NCI-H1105 (cell line): Measurements from ENCODE around the gene ACSS3.

Experiments used
- DNase-seq: peaks from one replicate; lab custom pipeline; 2025; lab: John Stamatoyannopoulos, UW

ACSS3 gene

DNA sequence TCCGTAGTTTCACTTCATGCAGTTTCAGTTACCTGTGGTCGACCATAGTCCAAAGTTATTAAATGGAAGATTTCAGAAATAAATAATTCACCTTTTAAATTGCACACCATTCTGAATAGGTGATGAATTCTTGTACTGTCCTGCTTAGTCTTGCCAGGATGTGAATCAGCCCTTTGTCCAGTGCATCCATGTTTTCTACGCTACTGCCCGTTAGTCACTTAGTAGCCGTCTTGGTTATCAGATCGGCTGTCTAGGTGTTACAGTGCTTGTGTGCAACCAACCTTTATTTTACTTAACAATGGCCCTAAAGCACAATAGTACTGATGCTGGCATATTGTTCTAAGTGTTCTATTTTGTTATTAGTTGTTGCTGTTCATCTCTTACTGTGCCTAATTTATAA, 146.7 kb downstream of the ACSS3 start:
- no peak for DNase-seq

- no peak for DNase-seq
Measured at GRCh38 chr12:81229759-81230158, 151.9 kb downstream of the ACSS3 start.

GRCh38 chr12:81231574-81232368, 153.9 kb downstream of the ACSS3 start:
- DNase-seq: no peak

- DNase-seq: no peak
Measured at GRCh38 chr12:81245458-81245857, 167.6 kb downstream of the ACSS3 start.

DNA sequence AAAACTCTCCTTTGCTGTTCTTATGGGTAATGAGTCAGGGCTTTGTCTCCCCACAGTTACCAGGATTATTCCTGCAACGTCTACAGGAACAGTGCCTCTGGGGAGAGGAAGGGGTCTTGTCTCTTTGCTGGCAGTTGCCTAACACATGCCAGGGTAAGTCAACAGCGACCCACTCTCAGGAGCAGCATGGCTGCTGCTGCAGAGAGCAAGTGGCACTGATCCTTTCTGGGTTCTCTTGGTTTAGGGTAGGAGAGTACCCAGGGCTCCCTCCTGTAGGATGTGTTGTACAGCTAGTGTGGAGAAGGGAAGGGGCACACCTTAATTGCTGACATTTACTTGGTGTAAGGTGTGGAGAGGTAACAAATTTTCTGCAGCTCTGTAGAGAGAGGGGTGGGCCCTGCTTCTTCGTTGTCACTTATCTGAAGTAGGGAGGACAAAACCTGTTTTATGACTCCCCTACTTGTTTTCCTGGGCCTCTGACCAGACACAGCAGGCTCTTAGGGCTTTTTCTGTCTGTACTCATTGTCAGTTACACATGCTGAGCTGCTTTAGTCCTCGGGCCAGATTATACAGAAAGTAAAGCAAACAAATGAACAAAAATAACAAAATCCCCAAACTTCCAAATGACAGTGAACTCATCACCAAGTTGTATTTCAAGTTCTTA, 168.2 kb downstream of the ACSS3 start:
- no peak for DNase-seq

DNA sequence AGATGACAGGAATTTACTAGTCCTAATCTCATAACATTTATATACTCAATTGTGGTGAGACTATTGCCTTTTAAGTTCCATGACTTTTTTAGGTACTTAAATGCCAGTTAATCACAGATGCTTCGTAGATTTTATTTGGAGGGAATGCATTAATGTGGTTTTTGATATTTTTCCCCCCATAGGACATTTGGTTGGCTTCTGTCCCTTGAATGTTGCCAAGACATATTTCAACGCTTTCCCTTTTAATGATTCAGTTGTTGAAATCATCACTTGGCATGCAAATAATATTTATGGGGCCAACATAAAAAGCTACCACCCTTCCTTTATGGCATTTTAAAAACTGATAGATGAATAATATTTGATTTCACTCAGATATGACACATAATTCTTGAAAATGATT, 172.1 kb downstream of the ACSS3 start:
- no peak for DNase-seq

DNA sequence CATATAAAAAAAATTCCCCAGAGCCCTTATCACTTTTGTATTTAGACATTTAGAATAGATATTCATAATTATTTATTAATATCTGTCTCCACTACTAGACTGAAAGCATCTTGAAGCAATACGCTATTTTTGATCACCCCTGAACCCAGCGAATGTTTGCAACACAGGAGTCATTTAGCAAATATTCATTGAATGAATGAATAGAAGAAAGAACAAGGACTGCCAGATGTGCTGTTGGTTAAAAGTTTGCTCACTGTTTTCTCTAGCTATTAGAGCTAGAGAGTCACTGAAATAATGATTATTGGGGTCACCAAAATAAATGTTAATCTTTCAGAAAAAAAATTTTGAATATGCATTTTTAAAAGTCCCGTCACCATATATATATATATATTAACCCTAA, 174.3 kb downstream of the ACSS3 start:
- no peak for DNase-seq

- no peak for DNase-seq
Measured at GRCh38 chr12:81253360-81253759, 175.5 kb downstream of the ACSS3 start.

GRCh38 chr12:81255456-81255855, 177.6 kb downstream of the ACSS3 start:
- no peak for DNase-seq

DNA sequence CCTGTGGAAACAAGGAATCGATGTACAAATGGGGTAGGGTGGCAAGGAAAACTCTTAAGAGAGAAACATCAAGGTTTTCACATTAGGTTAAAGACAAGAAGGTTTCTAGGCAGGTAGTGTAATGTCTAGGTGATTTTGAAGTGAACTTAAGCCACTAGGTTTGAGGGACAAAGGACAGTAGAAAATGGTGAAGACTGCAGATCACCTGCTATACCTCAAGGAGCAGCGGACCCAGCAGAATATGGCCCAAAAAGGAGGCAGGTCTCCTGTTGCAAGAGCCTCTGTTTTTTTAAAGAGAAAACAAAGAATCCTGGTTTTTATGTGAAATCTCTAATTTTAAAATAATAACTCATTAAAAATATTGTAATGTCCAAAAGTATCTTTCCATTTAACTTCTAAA, 178.1 kb downstream of the ACSS3 start:
- DNase-seq: no peak

- DNase-seq: peak; percentile 32
Measured at GRCh38 chr12:81257947-81258551, 180.2 kb downstream of the ACSS3 start.

DNA sequence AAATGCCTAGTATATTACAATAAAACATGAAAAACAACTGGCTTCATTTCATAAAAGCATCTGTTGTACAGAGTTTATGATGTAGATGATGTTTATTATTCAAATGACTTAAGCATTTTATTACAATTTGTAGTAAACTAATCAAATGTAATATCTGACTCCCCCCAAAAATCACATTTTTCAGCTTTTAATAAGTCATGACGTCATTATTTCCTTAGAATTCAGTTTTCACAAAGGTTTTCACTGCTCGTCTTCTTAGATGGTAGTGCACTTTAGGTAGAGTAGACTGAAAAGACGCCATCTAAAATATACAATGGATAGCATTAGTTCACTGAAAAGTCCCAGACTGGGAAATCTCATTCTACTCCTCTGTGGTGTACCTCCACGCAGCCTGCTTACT, 181.5 kb downstream of the ACSS3 start:
- no peak for DNase-seq

- DNase-seq: no peak
Measured at GRCh38 chr12:81261508-81262207, 183.8 kb downstream of the ACSS3 start.

GRCh38 chr12:81263072-81263471, 185.2 kb downstream of the ACSS3 start:
- DNase-seq: no peak

DNA sequence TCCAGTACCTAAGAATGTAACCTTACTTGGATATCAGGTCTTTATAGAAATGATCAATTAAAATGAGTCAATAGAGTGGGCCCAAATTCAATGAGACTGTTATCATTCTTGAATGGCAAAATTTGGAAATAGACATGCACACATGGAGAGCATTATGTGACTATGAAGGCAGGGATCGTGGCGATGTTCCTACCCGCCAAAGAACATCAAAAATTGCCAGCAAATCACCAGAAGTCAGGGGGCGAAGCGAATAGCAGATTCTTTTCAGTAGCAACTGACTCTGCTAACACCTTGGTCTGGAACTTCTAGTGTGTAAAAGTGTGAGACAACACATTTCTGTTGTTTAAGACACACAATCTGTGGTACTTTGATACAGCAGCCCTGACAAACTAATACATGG, 192.5 kb downstream of the ACSS3 start:
- DNase-seq: no peak

DNA sequence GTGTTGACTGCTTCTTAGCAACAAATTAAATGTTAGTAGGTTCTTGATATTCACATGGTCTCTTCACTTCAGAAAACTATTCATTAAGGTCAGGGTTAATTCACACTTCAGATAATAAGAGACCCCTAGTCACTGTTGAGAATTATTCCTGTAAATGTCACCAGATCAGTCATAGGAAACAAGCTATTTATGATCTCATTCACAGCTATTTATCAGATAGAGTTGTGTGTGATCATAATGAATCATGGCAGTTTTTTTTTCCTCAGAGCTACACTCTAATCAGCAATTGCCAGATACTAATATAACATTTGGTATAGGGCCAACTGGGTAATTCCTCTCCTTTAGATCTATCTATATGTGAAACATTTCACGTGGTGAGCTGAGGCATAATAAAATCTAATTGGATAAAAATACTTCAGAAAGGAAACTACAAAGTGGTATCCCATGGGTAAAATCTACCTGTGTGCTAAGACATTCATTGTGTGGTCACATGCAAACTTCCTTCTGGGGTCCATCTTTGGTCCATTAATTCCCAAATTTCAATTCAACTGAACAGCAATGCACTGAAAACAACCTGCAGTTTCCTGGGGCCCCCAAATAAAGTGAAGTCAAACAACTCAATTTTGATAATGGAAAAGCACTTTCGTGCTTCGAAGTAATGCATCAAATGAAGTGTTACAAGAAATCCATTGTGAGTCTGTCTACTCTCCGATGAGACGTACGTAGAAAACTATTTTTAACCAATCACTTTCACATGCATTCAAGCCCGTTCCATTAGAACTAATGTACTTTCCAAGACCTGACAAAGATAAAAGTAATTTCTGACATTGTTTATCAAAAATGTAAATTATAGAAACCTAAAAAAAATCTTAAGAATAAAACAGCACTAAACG, 197.0 kb downstream of the ACSS3 start:
- peak; percentile 19 for DNase-seq

DNA sequence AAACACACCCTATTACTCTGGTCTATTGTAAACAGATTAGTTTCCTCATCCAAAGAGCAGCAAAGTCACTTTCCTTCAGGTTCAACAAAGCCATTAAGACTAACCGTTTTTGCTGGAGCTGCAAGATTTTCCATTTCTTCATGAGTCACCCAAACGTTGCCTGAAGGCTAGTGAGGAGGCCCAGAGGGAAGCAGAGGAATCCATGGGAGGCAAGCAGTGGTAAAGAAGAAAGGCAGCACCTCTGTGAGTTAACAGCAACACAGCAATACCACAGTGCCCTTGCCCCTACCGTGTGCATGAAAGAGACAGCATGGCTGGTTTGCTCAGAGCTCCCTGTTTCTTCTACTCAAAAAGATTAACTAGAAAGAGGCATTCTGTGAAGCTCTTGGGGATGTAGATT, 206.3 kb downstream of the ACSS3 start:
- DNase-seq: no peak

DNA sequence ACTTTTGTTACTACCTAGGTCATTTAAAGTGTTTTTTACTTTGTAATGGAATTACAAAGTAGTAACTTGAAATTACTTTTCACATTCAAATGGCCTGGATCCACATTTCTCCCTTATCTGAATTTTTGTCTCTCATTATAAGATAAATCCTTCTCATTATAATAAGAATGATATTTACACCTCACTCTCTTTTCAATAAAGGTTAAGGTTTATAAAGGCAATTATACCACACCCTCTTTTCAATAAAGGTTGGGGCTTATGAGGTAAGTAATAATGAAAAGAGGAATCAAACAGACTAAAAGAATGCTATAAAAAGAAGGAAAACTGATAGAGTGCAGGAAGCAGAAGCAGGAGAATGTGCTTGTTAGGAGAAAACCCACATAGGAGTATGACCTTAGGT, 210.8 kb downstream of the ACSS3 start:
- DNase-seq: no peak

GRCh38 chr12:81294325-81295190, 216.7 kb downstream of the ACSS3 start:
- DNase-seq: no peak

- DNase-seq: no peak
Measured at GRCh38 chr12:81295251-81295650, 217.4 kb downstream of the ACSS3 start.
